Measurements from ENCODE around the gene SAMSN1. TPM values are rescaled to one million over a fixed set of nuclear protein-coding genes. Genes with fewer than 3 reads are reported as not detected.

The SAMSN1 gene
- polyA plus RNA-seq, 2 of the 4 experiments (the other 2 are of a cell fraction): 0.06 TPM; not detected in 1

- no peaks in the 10 kb centered on the region for H3K4me1 ChIP-seq
- no peak overlapping the region for H3K4me2 ChIP-seq
- no peaks in the 10 kb centered on the region for H3K9me3 ChIP-seq
- CTCF ChIA-PET: no interaction called here
- H3K4me3 ChIP-seq: no peak overlapping the region
- no peak overlapping the region for H3K27ac ChIP-seq
- ATAC-seq: no peak
- FAIRE-seq: no peak
- no peak for TF ChIP-seq CBX8 (IDR thresholded peaks at IDR 0.05)
- TF ChIP-seq ZFP36 (IDR thresholded peaks at IDR 0.05; ENCODE audit: borderline replicate concordance, partially characterized antibody): no peak
- no peak for TF ChIP-seq SREBF2 (IDR thresholded peaks at IDR 0.05)
- no peak for TF ChIP-seq FOXS1 (CRISPR knock-in tag; IDR thresholded peaks at IDR 0.05)
- TF ChIP-seq FOSL2 (IDR thresholded peaks at IDR 0.05): no peak
- no peak for TF ChIP-seq FOSL2 (CRISPR knock-in tag; IDR thresholded peaks at IDR 0.05)
- no peak for TF ChIP-seq HES2 (IDR thresholded peaks at IDR 0.05)
- TF ChIP-seq ZNF302 (CRISPR knock-in tag; IDR thresholded peaks at IDR 0.05): no peak
- TF ChIP-seq PHF8 (IDR thresholded peaks at IDR 0.05; ENCODE audit: borderline replicate concordance, low read depth): no peak
- no peak for TF ChIP-seq MAZ (IDR thresholded peaks at IDR 0.05; ENCODE audit: borderline replicate concordance, low read depth, low read length)
- no peak for TF ChIP-seq NFE2L2 (conservative IDR thresholded peaks at IDR 0.05; ENCODE audit: low read length)
- no peak for TF ChIP-seq CHD2 (IDR thresholded peaks at IDR 0.05; ENCODE audit: low read length, partially characterized antibody)
- no peak for TF ChIP-seq POLR2AphosphoS2 (conservative IDR thresholded peaks at IDR 0.05; ENCODE audit: low read length)
- no peak for TF ChIP-seq NR3C1 (IDR thresholded peaks at IDR 0.05)
- TF ChIP-seq KDM1A (IDR thresholded peaks at IDR 0.05; ENCODE audit: low read depth): no peak
- TF ChIP-seq RCOR1 (IDR thresholded peaks at IDR 0.05; ENCODE audit: low read depth, low read length): no peak
- no peak for TF ChIP-seq CHD4 (IDR thresholded peaks at IDR 0.05; ENCODE audit: borderline replicate concordance)
- no peak for TF ChIP-seq ESRRA (IDR thresholded peaks at IDR 0.05; ENCODE audit: borderline replicate concordance, low read length)
- no peak for TF ChIP-seq GATA3 (IDR thresholded peaks at IDR 0.05; ENCODE audit: borderline replicate concordance)
- TF ChIP-seq CEBPB (IDR thresholded peaks at IDR 0.05): no peak
- POLR2A ChIA-PET: no interaction called here
- no peak for DNase-seq (ENCODE audit: low read depth in 1 of 2, low spot score in 1 of 2)
These were observed 71.1 kb downstream of the SAMSN1 start for GRCh38 chr21:14474995-14475394.

- POLR2A ChIA-PET: no interaction called here
These were observed 76.5 kb downstream of the SAMSN1 start for GRCh38 chr21:14469641-14470040.

More at GRCh38 chr21:14469641-14470040, 76.5 kb downstream of the SAMSN1 start:
- 10% methylated on average over 4 of the region's 4 CpGs for WGBS (ENCODE audit: missing lambda C conversion rate)
- TF ChIP-seq HMGXB4 (CRISPR knock-in tag; IDR thresholded peaks at IDR 0.05; ENCODE audit: borderline replicate concordance): no peak
- TF ChIP-seq SREBF2 (IDR thresholded peaks at IDR 0.05): no peak
- TF ChIP-seq JUNB (IDR thresholded peaks at IDR 0.05): no peak
- no peak for TF ChIP-seq FOSL2 (IDR thresholded peaks at IDR 0.05)
- TF ChIP-seq FOSL2 (CRISPR knock-in tag; IDR thresholded peaks at IDR 0.05): no peak
- TF ChIP-seq RNF2 (IDR thresholded peaks at IDR 0.05; ENCODE audit: borderline replicate concordance, low read depth): no peak
- TF ChIP-seq EP300 (IDR thresholded peaks at IDR 0.05): no peak
- TF ChIP-seq FOXS1 (CRISPR knock-in tag; IDR thresholded peaks at IDR 0.05): no peak
- no peak for TF ChIP-seq ELK1 (IDR thresholded peaks at IDR 0.05; ENCODE audit: low read depth, low read length)
- TF ChIP-seq ZFP36 (IDR thresholded peaks at IDR 0.05; ENCODE audit: borderline replicate concordance, partially characterized antibody): no peak
- TF ChIP-seq ESRRA (IDR thresholded peaks at IDR 0.05; ENCODE audit: borderline replicate concordance, low read length): no peak
- no peak for TF ChIP-seq EHMT2 (IDR thresholded peaks at IDR 0.05; ENCODE audit: low read depth)
- Histone ChIP-seq H3K4me3 (no peak overlapping the region), H3K4me2 (no peak overlapping the region), H3K4me1 (no peaks in the 10 kb centered on the region), H3K9me3 (no peaks in the 10 kb centered on the region), H3K27ac (no peak overlapping the region)
- ATAC-seq: no peak
- no peak for FAIRE-seq
- CTCF ChIA-PET: no interaction called here
- no peak for DNase-seq (ENCODE audit: low read depth in 1 of 2, low spot score in 1 of 2)

Measured in A549 (cell line).